Stimulated activated CD4-positive, alpha-beta T cell treated with anti-CD3 and anti-CD28 coated beads, Interleukin-15, amount 100 ng/mL, for 1 hour (primary cell): ENCODE measurements around the gene COX8C.
"Not testable (repeated sequence)": the region's sequence is repeated elsewhere in the genome, so short reads cannot be mapped to it uniquely, and the experiment has no call there.

Source experiments
- DNase-seq, 2 donors: peaks; one replicate each; pipeline ENCODE4 v3.0.0-alpha.2; 2020; ENCODE audit warnings: low read depth in 1 of 2, low spot score in 1 of 2

COX8C gene

GRCh38 chr14:93368996-93369712 lies 22.2 kb downstream of the COX8C start:
- no peak for DNase-seq

- DNase-seq = no peak
Measured at GRCh38 chr14:93369713-93370266, 22.8 kb downstream of the COX8C start.

GRCh38 chr14:93375673-93376156 lies 28.7 kb downstream of the COX8C start:
- no peak for DNase-seq

GRCh38 chr14:93379831-93380230 lies 32.8 kb downstream of the COX8C start:
- DNase-seq = no peak

- DNase-seq = no peak
Measured at GRCh38 chr14:93381644-93382043, 34.7 kb downstream of the COX8C start.

GRCh38 chr14:93384256-93384655 lies 37.3 kb downstream of the COX8C start:
- not testable (repeated sequence) for DNase-seq

- no peak for DNase-seq
Measured at GRCh38 chr14:93395231-93395630, 48.2 kb downstream of the COX8C start.

- DNase-seq = no peak
Measured at GRCh38 chr14:93396456-93396855, 49.5 kb downstream of the COX8C start.
